ENCODE measurements around the gene FAM114A1.
"Not testable (repeated sequence)": the region's sequence is repeated elsewhere in the genome, so short reads cannot be mapped to it uniquely, and the experiment has no call there.

The FAM114A1 gene

DNA sequence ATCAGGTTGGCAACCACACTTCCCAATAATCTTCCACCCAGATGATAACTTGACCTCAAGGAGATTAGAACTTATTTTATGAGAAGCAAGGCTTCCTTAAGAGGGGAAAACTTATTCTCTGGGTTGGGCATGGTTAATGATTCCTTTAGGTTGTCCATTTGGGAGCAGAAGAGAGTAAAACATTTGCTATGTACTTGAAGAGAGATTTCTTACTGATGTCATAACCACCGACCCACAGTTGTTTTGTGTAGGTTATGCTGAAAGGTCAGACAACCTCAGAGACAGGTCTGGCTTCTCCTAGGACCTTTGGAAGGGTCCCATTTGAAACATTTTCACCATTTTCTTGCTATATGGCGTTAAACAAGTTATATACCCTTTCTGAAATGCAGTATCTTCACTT lies 56.1 kb downstream of the FAM114A1 start:
- Mint-ChIP-seq H3K27ac (no peak overlapping the region), H3K4me3 (no peak overlapping the region), H3K36me3 (peaks cover 4 to 5% of the 10 kb centered on the region in 2 donors), H3K4me1 (peaks cover 8 to 11% of the 10 kb centered on the region in 2 donors), H3K9me3 (no peaks in the 10 kb centered on the region), H3K27me3 (no peaks in the 10 kb centered on the region)
- peak in 1 of 2 donors; percentile 57 for ATAC-seq (replicated peaks)
- no peak for DNase-seq

DNA sequence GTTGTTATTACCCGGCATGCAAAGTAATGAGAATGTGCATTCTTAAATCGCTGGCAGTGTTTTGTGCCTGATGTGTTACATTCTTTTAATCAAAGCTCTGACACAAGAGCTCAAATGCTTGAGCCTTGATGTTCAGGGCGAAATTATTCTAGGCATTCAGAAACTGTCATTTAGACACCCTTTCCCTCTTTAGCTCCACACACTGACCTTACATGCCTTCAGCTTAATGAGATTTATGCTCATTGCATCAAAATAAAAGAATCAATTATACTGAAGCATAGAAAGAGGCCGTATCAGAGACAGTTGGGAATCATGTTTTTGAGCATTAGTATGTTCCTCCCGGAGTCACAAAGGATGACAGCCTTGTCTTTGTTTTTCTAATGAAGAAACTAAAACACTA lies 56.7 kb downstream of the FAM114A1 start:
- no peak overlapping the region for H3K27ac Mint-ChIP-seq
- no peaks in the 10 kb centered on the region for H3K9me3 Mint-ChIP-seq
- peaks cover 11 to 14% of the 10 kb centered on the region in 2 donors for H3K4me1 Mint-ChIP-seq
- no peak for DNase-seq
- peaks cover 5 to 8% of the 10 kb centered on the region in 2 donors for H3K36me3 Mint-ChIP-seq
- H3K27me3 Mint-ChIP-seq: no peaks in the 10 kb centered on the region
- ATAC-seq (replicated peaks): no peak
- no peak overlapping the region for H3K4me3 Mint-ChIP-seq

DNA sequence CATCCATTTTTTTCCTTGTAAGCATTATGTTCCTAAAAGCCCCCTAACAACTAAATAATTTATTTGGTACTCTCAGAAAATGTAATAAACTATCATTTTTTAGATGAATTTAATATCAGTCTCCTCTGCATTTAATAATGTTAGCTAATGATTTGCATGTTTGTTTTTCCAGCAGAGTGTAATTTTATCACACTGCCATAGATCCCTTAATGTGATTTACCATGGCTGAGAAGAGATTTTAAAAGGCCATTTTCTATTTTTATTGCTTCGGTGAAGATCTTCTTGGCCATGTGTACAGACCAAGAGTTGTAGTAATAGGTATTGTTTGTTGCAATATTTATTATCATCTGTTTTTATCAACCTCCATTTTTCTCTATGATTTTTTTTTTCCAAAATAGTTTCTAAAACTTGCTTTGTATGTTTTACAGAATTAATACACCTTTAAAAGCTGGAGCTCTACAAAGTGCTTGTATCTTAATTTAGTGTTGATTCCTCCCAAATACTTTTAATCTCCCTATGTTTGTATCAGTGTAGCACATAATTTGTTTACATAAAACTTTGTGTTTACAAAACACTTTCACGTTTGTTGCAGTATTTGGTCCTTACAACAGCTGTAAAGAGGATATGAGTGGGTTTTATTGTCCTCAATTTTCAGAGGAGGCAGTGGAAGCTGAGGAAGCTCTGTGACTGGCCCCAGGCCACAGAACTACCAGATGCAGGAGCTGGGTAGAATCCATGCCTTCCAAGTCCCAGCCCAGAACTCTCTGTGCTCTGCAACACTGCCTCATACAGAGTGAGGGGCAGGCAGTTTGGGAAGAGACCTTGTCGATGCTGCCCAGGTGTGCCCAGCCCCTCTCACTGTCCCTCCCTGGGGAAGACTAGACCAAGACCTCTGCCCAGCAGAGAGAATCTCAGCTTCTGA lies 58.1 kb downstream of the FAM114A1 start:
- no peak for ATAC-seq (replicated peaks)
- peaks cover 7 to 22% of the 10 kb centered on the region in 2 donors for H3K4me1 Mint-ChIP-seq

DNA sequence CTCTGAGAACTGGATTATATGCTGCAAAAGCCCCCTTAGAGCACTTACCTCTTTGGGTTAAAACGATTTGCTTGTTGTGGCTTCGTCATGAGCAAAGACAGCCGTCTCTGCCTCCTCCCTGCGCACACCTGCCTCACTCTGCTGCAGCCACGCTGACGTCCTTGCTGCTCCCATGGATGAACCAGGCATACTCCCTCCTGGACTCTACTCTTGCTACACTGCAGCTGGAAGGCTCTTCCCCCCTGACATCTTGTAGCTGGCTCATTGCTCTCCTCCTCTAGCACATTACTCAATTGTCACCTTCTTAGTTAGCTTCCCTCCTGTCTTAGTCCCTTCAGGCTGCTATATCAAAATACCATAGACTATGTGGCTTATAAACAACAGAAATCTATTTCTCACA lies 59.3 kb downstream of the FAM114A1 start:
- no peak overlapping the region for H3K27ac Mint-ChIP-seq
- no peak overlapping the region for H3K4me3 Mint-ChIP-seq

More for the DNA sequence above, 58.1 kb downstream of the FAM114A1 start:
- Mint-ChIP-seq H3K36me3 (peaks cover 5 to 8% of the 10 kb centered on the region in 2 donors), H3K9me3 (no peaks in the 10 kb centered on the region), H3K27ac (peak overlapping the region; percentile 86), H3K4me3 (no peak overlapping the region), H3K27me3 (no peaks in the 10 kb centered on the region)
- no peak for DNase-seq

DNA sequence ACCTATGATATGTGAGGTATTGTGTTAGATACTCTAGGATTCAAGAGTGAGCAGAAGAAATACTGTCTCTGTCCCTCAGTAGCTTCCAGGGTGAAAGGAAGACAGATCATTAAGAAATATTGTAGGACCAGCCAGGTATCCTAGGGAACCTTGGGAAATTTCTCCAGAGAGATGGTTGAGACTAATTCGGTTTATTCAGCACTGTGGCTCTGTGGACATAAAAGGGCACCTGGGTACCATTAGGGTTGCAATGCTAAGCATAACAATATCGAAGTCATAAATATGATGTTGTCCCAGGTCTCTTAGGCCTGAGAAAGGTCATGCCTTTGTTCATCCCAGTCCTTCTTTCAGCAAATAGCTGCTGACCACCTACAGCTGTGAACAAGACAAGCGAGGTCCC lies 61.0 kb downstream of the FAM114A1 start:
- Mint-ChIP-seq H3K27ac (no peak overlapping the region), H3K4me3 (no peak overlapping the region), H3K36me3 (peaks cover 12 to 15% of the 10 kb centered on the region in 2 donors), H3K27me3 (no peaks in the 10 kb centered on the region), H3K9me3 (no peaks in the 10 kb centered on the region), H3K4me1 (peaks cover 5 to 19% of the 10 kb centered on the region in 2 donors)
- DNase-seq: no peak
- ATAC-seq (replicated peaks): no peak

More for the DNA sequence above, 59.3 kb downstream of the FAM114A1 start:
- Mint-ChIP-seq H3K4me1 (peaks cover 5 to 19% of the 10 kb centered on the region in 2 donors), H3K9me3 (no peaks in the 10 kb centered on the region), H3K36me3 (peaks cover 8% of the 10 kb centered on the region in 2 donors), H3K27me3 (no peaks in the 10 kb centered on the region)
- no peak for ATAC-seq (replicated peaks)
- no peak for DNase-seq

DNA sequence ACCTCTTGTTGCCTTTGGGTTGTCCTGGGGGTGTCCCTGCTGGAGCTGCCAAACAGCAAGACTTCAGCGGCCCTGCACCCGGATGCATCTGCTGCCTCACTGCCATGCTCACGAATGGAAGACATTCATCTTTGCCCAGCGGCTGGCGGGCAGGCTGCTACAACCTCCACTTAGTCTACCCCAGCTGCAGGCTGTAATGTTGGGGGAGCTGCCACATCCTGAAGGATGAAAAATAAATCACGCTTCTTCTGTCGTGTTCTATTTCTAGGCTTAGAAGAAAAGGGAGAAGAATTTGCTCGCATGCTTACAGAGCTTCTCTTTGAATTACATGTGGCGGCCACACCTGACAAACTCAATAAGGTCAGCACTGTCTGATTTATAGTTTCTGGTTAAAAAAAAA lies 61.4 kb downstream of the FAM114A1 start:
- ATAC-seq (replicated peaks): no peak
- H3K9me3 Mint-ChIP-seq: no peaks in the 10 kb centered on the region
- peaks cover 12 to 15% of the 10 kb centered on the region in 2 donors for H3K36me3 Mint-ChIP-seq
- no peak overlapping the region for H3K4me3 Mint-ChIP-seq
- peaks cover 5 to 19% of the 10 kb centered on the region in 2 donors for H3K4me1 Mint-ChIP-seq
- no peaks in the 10 kb centered on the region for H3K27me3 Mint-ChIP-seq
- DNase-seq: no peak
- no peak overlapping the region for H3K27ac Mint-ChIP-seq

DNA sequence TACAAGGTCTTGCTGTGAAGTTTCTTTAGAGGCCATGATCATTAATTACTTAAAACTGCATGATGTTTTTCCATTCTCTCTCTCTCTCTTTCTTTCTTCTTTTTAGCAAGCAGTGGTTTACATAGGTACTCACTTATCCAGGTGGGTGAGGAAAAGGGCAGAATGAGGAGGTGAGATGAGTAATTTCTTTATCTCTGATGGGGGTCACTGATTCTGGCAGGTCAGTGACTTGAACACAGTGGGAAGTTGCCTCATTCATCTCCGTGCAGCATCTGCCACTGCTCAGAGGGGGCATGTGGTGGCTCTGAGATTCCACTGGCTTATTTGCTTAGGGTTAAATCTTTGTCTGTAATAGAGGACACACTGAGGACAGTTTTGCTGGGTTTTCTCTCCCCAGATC lies 62.6 kb downstream of the FAM114A1 start:
- Mint-ChIP-seq H3K9me3 (no peaks in the 10 kb centered on the region), H3K4me3 (peak overlapping the region in 1 of 2 donors; percentile 21), H3K4me1 (peaks cover 5 to 19% of the 10 kb centered on the region in 2 donors), H3K27me3 (no peaks in the 10 kb centered on the region), H3K36me3 (peaks cover 12 to 15% of the 10 kb centered on the region in 2 donors), H3K27ac (peak overlapping the region; percentile 77)
- ATAC-seq (replicated peaks) (peak; percentile 98), DNase-seq (peak; percentile 29)

DNA sequence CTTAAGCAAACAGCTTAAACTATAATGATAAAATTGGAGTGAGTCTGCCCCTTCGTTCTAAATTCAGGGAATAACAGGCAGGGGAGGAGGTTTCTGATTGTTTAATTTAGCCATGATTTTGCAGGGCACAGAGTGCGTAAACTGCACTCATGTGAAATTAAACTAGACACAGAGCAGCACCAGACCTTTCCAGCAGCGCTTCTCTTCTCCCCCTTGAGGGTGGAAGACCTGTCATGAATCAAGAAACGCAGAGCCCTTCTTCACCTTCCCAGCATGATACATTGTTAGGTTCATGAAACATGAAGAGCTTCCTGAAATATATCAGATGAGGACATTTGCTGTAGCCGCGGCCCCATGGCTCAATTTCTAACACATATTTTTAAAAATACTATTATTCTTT lies 63.1 kb downstream of the FAM114A1 start:
- DNase-seq: no peak
- Mint-ChIP-seq H3K27me3 (no peaks in the 10 kb centered on the region), H3K9me3 (no peaks in the 10 kb centered on the region), H3K36me3 (peaks cover 12 to 15% of the 10 kb centered on the region in 2 donors), H3K4me1 (peaks cover 5 to 19% of the 10 kb centered on the region in 2 donors), H3K4me3 (peak overlapping the region in 1 of 2 donors; percentile 21), H3K27ac (peak overlapping the region; percentile 77)
- ATAC-seq (replicated peaks): no peak

DNA sequence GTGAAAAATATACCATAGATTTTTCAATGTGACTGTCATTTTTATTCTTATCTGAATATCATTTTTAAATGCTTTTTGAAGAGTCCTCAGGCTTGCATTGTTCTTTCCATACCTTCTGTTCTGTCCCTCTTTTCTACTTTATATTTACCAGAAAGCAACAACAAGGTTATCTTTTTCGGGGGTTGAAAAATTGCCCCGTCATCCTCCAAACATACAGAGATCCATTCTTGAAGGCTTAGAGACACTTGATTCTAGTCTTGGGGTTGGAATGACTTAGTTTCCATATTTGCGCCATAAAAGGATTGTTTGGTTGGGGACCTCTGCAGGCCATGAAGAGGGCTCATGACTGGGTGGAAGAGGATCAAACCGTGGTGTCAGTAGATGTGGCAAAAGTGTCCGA lies 63.5 kb downstream of the FAM114A1 start:
- H3K4me1 Mint-ChIP-seq: peaks cover 5 to 19% of the 10 kb centered on the region in 2 donors
- no peaks in the 10 kb centered on the region for H3K27me3 Mint-ChIP-seq
- H3K27ac Mint-ChIP-seq: peak overlapping the region; percentile 82
- DNase-seq (no peak), ATAC-seq (replicated peaks) (no peak)
- no peaks in the 10 kb centered on the region for H3K9me3 Mint-ChIP-seq
- H3K36me3 Mint-ChIP-seq: peaks cover 12 to 15% of the 10 kb centered on the region in 2 donors
- no peak overlapping the region for H3K4me3 Mint-ChIP-seq

DNA sequence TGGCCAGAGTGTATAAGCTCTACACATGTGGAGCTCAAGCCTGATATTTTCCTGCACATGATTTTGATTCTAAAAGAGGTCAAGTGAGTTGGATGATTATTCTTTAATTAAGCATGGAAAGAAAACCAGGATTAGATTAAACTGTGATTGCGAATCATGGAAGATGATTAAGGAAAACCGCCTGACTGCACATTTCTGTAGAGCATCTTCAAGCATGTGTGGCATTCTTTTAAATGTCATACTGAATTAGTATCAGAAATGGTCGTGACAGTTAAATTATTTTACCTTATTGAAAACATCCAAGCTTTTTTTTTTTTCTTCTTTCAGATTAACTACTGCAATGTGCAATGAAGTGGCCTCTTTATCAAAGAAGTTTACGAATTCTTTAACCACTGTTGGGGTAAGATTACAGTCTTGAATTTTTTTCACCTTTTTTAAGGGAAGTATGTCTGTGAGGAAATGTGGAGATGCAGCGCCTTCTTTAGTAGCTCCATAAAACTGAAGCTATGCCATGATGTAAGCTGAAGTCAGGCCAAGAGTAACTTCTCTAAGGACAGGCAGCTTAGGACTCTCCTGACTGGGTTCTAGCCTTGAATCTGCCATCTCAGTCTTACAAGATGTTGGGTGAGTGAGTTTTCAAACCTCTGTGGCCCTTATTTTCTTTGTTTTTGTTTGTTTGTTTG lies 67.9 kb downstream of the FAM114A1 start:
- H3K9me3 Mint-ChIP-seq: no peaks in the 10 kb centered on the region
- H3K36me3 Mint-ChIP-seq: peaks cover 10 to 16% of the 10 kb centered on the region in 2 donors
- DNase-seq: no peak
- peaks cover 9 to 36% of the 10 kb centered on the region in 2 donors for H3K4me1 Mint-ChIP-seq
- H3K27ac Mint-ChIP-seq: no peak overlapping the region
- ATAC-seq (replicated peaks): no peak
- H3K4me3 Mint-ChIP-seq: no peak overlapping the region
- no peaks in the 10 kb centered on the region for H3K27me3 Mint-ChIP-seq

DNA sequence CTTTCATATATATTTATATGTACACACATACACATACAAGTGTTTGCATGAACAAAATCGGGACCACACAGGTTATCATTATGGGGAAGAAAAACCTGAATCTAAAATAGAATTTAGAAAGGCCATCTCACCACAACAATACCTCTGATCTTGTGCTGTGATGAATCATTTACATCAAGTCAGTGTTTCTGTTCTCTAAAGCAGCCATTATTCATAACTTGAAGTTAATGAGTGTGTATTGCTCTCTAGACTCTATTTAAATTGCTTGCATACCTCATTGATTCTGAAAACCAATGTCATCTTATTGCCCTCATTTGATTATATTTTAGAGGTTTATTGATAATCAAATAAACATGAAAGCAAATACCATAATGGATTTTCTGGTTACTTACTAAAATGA lies 71.6 kb downstream of the FAM114A1 start:
- no peaks in the 10 kb centered on the region for H3K27me3 Mint-ChIP-seq
- DNase-seq (peak; percentile 3), ATAC-seq (replicated peaks) (peak; percentile 96 to 97)
- peaks cover 17 to 54% of the 10 kb centered on the region in 2 donors for H3K4me1 Mint-ChIP-seq
- no peak overlapping the region for H3K27ac Mint-ChIP-seq
- H3K4me3 Mint-ChIP-seq: peak overlapping the region in 1 of 2 donors; percentile 59
- H3K9me3 Mint-ChIP-seq: peaks cover 0 to 2% of the 10 kb centered on the region in 2 donors
- peaks cover 9 to 13% of the 10 kb centered on the region in 2 donors for H3K36me3 Mint-ChIP-seq

DNA sequence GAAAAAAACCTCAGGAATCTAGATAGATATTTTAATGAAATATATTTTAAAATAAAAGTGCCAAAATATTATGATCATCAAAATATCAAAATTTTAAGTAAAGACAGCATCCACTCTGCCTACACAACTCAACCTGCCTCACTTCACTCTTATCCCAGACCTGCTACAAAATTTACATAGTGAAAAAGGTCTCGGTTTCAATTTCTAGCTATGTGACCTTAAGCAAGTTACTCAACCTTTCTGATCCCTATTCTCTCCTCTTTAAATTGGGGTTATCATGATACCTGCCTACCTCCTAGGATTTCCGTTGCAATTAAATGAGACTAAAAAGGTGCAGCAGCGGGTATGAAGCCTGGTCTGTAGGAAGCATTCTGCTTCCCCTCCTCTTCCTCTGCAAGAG lies 72.9 kb downstream of the FAM114A1 start:
- Mint-ChIP-seq H3K27me3 (no peaks in the 10 kb centered on the region), H3K4me3 (peak overlapping the region in 1 of 2 donors; percentile 45), H3K4me1 (peaks cover 17 to 54% of the 10 kb centered on the region in 2 donors), H3K9me3 (peaks cover 0 to 2% of the 10 kb centered on the region in 2 donors), H3K36me3 (peaks cover 9 to 13% of the 10 kb centered on the region in 2 donors), H3K27ac (no peak overlapping the region)
- ATAC-seq (replicated peaks): no peak
- DNase-seq: no peak

DNA sequence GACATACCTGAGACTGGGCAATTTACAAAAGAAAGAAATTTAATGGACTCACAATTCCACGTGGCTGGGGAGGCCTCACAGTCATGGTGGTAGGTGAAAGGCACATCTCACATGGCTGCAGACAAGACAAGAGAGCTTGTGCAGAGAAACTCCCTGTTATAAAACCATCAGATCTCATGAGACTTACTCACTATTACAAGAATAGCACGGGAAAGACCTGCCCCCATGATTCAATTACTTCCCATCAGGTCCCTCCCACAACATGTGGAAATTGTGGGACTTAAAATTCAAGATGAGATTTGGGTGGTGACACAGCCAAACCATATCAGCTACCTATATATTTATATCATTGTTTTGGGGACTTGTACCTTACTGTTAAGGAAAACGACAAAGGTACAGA lies 74.3 kb downstream of the FAM114A1 start:
- not testable (repeated sequence) for DNase-seq; H3K27me3 Mint-ChIP-seq; H3K4me3 Mint-ChIP-seq; ATAC-seq (replicated peaks); H3K9me3 Mint-ChIP-seq
- Mint-ChIP-seq H3K27ac (peak overlapping the region; percentile 14), H3K4me1 (peaks cover 19 to 56% of the 10 kb centered on the region in 2 donors), H3K36me3 (peaks cover 9 to 13% of the 10 kb centered on the region in 2 donors)

DNA sequence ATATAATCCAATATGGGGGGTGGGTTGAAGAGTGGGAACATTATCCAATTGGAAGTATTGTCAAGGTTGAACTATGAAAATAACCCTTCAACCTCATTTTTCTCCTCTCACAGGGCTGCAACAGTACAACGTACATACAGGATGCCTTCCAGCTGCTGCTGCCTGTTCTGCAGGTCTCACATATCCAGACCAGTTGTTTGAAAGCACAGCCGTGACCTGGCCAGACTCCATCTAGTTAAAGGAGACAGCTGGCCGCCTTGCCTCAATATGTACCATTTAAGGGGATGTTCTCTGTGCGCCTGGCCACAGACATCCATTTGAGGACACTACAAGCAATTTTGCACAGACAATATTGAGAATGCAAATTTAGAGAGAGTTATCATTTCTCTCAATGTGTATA lies 75.7 kb downstream of the FAM114A1 start:
- H3K4me3 Mint-ChIP-seq: no peak overlapping the region
- peaks cover 17 to 48% of the 10 kb centered on the region in 2 donors for H3K4me1 Mint-ChIP-seq
- no peaks in the 10 kb centered on the region for H3K27me3 Mint-ChIP-seq
- H3K9me3 Mint-ChIP-seq: peaks cover 0 to 2% of the 10 kb centered on the region in 2 donors
- ATAC-seq (replicated peaks) (no peak), DNase-seq (no peak)
- peaks cover 5 to 9% of the 10 kb centered on the region in 2 donors for H3K36me3 Mint-ChIP-seq
- no peak overlapping the region for H3K27ac Mint-ChIP-seq
